GM21825 (cell line): ENCODE measurements around the gene CRABP1.

Source experiments
- ATAC-seq: cut with Tn5 transposase; IDR thresholded peaks from one replicate; pipeline ENCODE4 v1.9.1; 2021; ENCODE audit warnings: mild to moderate bottlenecking, moderate library complexity; ENCODE audit not compliant: unreplicated experiment

CRABP1 gene

GRCh38 chr15:78316283-78317083 is 23.7 kb upstream of the CRABP1 start:
- no peak for ATAC-seq

- ATAC-seq = no peak
Measured at GRCh38 chr15:78317145-78317836, 22.9 kb upstream of the CRABP1 start.

GRCh38 chr15:78319588-78319987 is 20.6 kb upstream of the CRABP1 start:
- no peak for ATAC-seq

GRCh38 chr15:78320183-78320582 is 20.0 kb upstream of the CRABP1 start:
- no peak for ATAC-seq

GRCh38 chr15:78321041-78321570 is 19.0 kb upstream of the CRABP1 start:
- no peak for ATAC-seq

GRCh38 chr15:78321786-78322185 is 18.4 kb upstream of the CRABP1 start:
- ATAC-seq = no peak

GRCh38 chr15:78322243-78322642 is 17.9 kb upstream of the CRABP1 start:
- no peak for ATAC-seq

- no peak for ATAC-seq
Measured at GRCh38 chr15:78322724-78323521, 17.2 kb upstream of the CRABP1 start.

GRCh38 chr15:78323693-78324092 is 16.5 kb upstream of the CRABP1 start:
- ATAC-seq = no peak

- no peak for ATAC-seq
Measured at GRCh38 chr15:78324144-78324543, 16.0 kb upstream of the CRABP1 start.

GRCh38 chr15:78325092-78325843 is 14.9 kb upstream of the CRABP1 start:
- no peak for ATAC-seq

- ATAC-seq = no peak
Measured at GRCh38 chr15:78327466-78327865, 12.7 kb upstream of the CRABP1 start.

GRCh38 chr15:78329625-78330024 is 10.5 kb upstream of the CRABP1 start:
- ATAC-seq = no peak

GRCh38 chr15:78334845-78335244 is 5.3 kb upstream of the CRABP1 start:
- ATAC-seq = no peak

GRCh38 chr15:78335985-78336384 is 4.2 kb upstream of the CRABP1 start:
- ATAC-seq = no peak

- ATAC-seq = no peak
Measured at GRCh38 chr15:78338781-78339180, 1.4 kb upstream of the CRABP1 start.

- no peak for ATAC-seq
Measured at GRCh38 chr15:78339559-78339958, 594 bp upstream of the CRABP1 start.

- no peak for ATAC-seq
Measured at GRCh38 chr15:78341057-78341987, 1.2 kb downstream of the CRABP1 start.

GRCh38 chr15:78342021-78342420 is 1.9 kb downstream of the CRABP1 start:
- no peak for ATAC-seq
